Vagina (tissue), 2 donors: ENCODE results near the gene FARP2. TPM values are rescaled to one million over a fixed set of nuclear protein-coding genes. Genes with fewer than 3 reads are reported as not detected.
"Not testable (repeated sequence)": the region's sequence is repeated elsewhere in the genome, so short reads cannot be mapped to it uniquely, and the experiment has no call there.

Experiments used
- DNase-seq, 2 donors: peaks; one replicate each; pipeline ENCODE4 v3.0.0-alpha.2; 2017; ENCODE audit errors: extremely low spot score in 2 of 2
- H3K27ac ChIP-seq: fragments of 200-600 bp; sonication (generic); one replicate; pipeline ENCODE4 v1.5.1; 2019
- H3K27me3 ChIP-seq: fragments of 200-600 bp; sonication (generic); one replicate; pipeline ENCODE4 v1.5.1; 2019
- H3K36me3 ChIP-seq, 2 donors: fragments of 200-600 bp; sonication (generic); one replicate each; pipeline ENCODE4 v1.5.1; 2017 to 2019
- H3K4me1 ChIP-seq: fragments of 200-600 bp; sonication (generic); one replicate; pipeline ENCODE4 v1.5.1; 2019
- H3K4me3 ChIP-seq, 2 donors: fragments of 200-600 bp; sonication (generic); 1 replicate in 1 of 2; 2 replicates in 1 of 2; pipeline ENCODE4 v1.5.1; 2016 to 2019
- H3K9me3 ChIP-seq: fragments of 200-600 bp; sonication (generic); one replicate; pipeline ENCODE4 v1.5.1; 2019
- POLR2A ChIP-seq, 2 donors: fragments of 450-650 bp; IDR thresholded peaks; one replicate each; pipeline ENCODE4 v1.6.1; 2017; ENCODE audit warnings: antibody characterized with exemption in 2 of 2, mild to moderate bottlenecking in 2 of 2, moderate library complexity in 2 of 2
- POLR2AphosphoS5 ChIP-seq, 2 donors: sonication (generic); formaldehyde crosslinking; IDR thresholded peaks; one replicate each; pipeline ENCODE4 v1.9.0; 2017; ENCODE audit warnings: antibody characterized with exemption in 2 of 2, mild to moderate bottlenecking in 2 of 2, low read depth in 1 of 2; ENCODE audit not compliant: insufficient read depth in 1 of 2
- intact Hi-C: fragments of 100-400 bp; cut with DNase I; formaldehyde crosslinking; loops from one replicate; pipeline ENCODE4 v1.15.1; 2023
- total RNA-seq: library from RNA; depleted of rRNA; stranded (reverse); fragments of >200 nt; gene quantifications from one replicate; pipeline ENCODE4 v1.2.3, GENCODE V29; 2016
- TF ChIP-seq, protein P1 (sequence below), 3 experiments: fragments of 450-650 bp in 2 of 3; fragments of 200-600 bp in 1 of 3; sonication (generic) in 1 of 3; IDR thresholded peaks; one replicate each; pipeline ENCODE4 v1.5.1; 2017 to 2019; ENCODE audit warnings: antibody characterized with exemption in 3 of 3, mild to moderate bottlenecking in 2 of 3, moderate library complexity in 2 of 3

FARP2 gene
- total RNA-seq, 1 donor from 2014 or later, result 32.9 TPM

DNA sequence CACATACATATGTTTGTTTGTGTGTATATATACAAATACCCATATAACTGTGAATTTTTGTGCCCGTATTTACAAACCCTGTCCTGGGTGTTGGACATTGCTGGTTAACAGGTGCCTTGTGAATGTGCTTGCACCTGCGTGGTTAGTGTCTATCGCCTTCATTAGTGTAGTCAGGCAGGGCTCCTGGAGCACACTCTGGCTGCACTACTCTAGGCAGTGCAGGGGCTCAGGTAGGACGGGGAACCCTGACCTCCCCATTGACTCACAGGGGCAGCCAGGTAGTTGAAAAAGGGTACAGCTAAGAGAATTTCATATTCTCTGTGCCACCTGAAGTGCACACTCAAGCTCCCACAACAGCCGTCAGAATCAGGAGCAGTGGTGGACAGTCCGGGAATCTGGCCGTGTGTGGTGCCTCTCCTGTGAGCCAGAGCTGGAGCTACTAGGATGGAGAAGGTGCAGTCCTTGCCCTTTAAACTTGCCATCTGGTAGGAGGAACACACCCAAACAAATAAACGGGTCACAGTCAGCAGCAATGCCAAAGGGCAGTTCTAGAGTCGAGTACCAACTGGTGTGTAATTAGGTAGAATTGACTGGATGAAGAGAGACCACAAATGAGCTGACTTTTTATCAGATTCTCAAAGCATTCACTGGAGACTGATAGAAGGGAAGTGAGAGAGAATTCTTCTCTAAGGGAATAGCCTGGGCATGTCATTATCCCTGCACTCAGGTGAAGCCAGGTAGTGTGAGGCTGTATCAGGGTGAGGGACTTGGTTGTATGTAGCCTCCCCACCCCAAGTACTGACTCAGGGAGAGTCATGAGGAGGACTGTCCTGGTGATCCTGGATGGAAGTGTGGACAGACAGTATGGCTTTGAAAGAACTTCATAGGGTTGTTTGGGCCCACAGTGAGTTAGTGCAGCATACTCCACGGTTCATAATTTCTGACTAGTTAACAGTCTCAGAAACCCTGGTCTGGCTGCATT is 44.1 kb downstream of the FARP2 start:
- no peak for DNase-seq
- peaks cover 0 to 6% of the 10 kb centered on the region in 2 donors for H3K36me3 ChIP-seq
- H3K27me3 ChIP-seq, result no peaks in the 10 kb centered on the region
- TF ChIP-seq, protein P1, sequence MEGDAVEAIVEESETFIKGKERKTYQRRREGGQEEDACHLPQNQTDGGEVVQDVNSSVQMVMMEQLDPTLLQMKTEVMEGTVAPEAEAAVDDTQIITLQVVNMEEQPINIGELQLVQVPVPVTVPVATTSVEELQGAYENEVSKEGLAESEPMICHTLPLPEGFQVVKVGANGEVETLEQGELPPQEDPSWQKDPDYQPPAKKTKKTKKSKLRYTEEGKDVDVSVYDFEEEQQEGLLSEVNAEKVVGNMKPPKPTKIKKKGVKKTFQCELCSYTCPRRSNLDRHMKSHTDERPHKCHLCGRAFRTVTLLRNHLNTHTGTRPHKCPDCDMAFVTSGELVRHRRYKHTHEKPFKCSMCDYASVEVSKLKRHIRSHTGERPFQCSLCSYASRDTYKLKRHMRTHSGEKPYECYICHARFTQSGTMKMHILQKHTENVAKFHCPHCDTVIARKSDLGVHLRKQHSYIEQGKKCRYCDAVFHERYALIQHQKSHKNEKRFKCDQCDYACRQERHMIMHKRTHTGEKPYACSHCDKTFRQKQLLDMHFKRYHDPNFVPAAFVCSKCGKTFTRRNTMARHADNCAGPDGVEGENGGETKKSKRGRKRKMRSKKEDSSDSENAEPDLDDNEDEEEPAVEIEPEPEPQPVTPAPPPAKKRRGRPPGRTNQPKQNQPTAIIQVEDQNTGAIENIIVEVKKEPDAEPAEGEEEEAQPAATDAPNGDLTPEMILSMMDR (IDR thresholded peaks at IDR 0.05), result no peak
- TF ChIP-seq POLR2A (IDR thresholded peaks at IDR 0.05), result no peak
- H3K9me3 ChIP-seq, result no peaks in the 10 kb centered on the region
- no peak overlapping the region for H3K27ac ChIP-seq
- H3K4me3 ChIP-seq, result no peak overlapping the region
- intact Hi-C loops, result no loop called here
- no peaks in the 10 kb centered on the region for H3K4me1 ChIP-seq

DNA sequence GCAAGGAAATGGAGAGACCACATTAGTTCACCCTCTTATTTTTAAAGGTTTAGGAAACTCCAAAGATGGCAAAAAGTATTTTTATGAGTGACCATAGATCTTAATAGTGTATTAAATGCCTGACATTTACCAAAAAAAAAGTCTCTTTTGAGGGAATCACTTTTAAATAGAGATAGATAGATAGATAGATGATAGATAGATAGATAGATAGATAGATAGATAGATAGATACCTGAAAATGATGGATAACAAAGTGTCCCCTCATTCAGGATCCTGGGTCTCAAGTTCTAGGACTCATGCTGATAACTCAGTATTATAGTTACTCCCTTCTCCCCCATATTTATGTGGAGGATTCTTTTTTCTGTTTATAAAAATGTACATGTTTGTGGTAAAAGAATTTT is 52.8 kb downstream of the FARP2 start:
- Histone ChIP-seq H3K27me3 (no peaks in the 10 kb centered on the region), H3K27ac (no peak overlapping the region), H3K4me3 (no peak overlapping the region), H3K9me3 (no peaks in the 10 kb centered on the region), H3K4me1 (no peaks in the 10 kb centered on the region), H3K36me3 (peaks cover 0 to 40% of the 10 kb centered on the region in 2 donors)
- no peak for DNase-seq
- TF ChIP-seq POLR2AphosphoS5 (IDR thresholded peaks at IDR 0.05; ENCODE audit: insufficient read depth in 1 of 2, low read depth in 1 of 2) (no peak), POLR2A (IDR thresholded peaks at IDR 0.05) (no peak)
- TF ChIP-seq, protein P1 (IDR thresholded peaks at IDR 0.05), result no peak
- intact Hi-C loops, result no loop called here

DNA sequence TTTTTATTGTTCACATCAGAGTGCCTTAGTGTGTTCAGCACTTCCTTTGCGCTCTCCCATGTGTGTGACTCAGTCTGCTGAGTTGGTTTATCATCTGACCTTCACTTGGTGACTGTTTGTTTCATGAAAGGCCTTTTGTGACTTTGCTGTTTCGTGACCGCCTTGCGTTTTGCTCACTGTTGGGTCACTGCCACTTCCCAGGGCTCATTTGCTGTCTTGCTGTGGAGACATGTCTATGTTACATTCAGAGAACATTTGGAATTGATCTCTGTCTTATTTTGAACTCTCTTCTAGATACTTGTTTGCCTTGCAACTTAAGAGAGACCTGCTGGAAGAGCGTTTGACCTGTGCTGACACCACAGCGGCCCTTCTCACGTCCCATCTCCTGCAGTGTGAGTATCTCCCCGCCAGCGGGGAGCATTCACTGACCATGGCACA is 54.7 kb downstream of the FARP2 start:
- intact Hi-C loops, result no loop called here
- Histone ChIP-seq H3K27ac (no peak overlapping the region), H3K4me1 (no peaks in the 10 kb centered on the region), H3K9me3 (no peaks in the 10 kb centered on the region), H3K4me3 (no peak overlapping the region), H3K27me3 (no peaks in the 10 kb centered on the region), H3K36me3 (peaks cover 0 to 48% of the 10 kb centered on the region in 2 donors)
- TF ChIP-seq, protein P1 (IDR thresholded peaks at IDR 0.05), result no peak
- TF ChIP-seq POLR2AphosphoS5 (IDR thresholded peaks at IDR 0.05; ENCODE audit: insufficient read depth in 1 of 2, low read depth in 1 of 2), result no peak
- TF ChIP-seq POLR2A (IDR thresholded peaks at IDR 0.05), result no peak
- no peak for DNase-seq

DNA sequence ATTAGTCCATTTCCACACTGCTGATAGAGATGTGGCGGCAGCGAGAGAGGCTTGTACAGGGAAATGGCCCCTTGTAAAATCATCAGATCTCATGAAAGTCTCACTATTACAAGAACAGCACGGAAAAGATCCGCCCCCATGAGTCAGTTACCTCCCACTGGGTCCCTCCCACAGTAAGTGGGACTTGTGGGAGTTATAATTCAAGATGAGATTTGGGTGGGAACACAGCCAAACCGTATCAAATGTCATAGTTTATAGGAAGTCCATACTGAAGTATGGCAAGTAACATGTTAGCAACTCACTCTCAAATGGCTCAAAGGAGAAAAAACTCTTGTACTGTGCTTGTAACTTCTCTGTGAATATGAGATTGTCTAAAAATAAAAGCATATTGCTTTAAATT is 56.1 kb downstream of the FARP2 start:
- Histone ChIP-seq H3K27ac (no peak overlapping the region), H3K4me3 (no peak overlapping the region), H3K36me3 (peaks cover 0 to 57% of the 10 kb centered on the region in 2 donors), H3K4me1 (no peaks in the 10 kb centered on the region), H3K27me3 (no peaks in the 10 kb centered on the region), H3K9me3 (no peaks in the 10 kb centered on the region)
- no peak for DNase-seq
- intact Hi-C loops, result no loop called here
- TF ChIP-seq, protein P1 (IDR thresholded peaks at IDR 0.05), result no peak
- TF ChIP-seq POLR2AphosphoS5 (IDR thresholded peaks at IDR 0.05; ENCODE audit: insufficient read depth in 1 of 2, low read depth in 1 of 2), result no peak

DNA sequence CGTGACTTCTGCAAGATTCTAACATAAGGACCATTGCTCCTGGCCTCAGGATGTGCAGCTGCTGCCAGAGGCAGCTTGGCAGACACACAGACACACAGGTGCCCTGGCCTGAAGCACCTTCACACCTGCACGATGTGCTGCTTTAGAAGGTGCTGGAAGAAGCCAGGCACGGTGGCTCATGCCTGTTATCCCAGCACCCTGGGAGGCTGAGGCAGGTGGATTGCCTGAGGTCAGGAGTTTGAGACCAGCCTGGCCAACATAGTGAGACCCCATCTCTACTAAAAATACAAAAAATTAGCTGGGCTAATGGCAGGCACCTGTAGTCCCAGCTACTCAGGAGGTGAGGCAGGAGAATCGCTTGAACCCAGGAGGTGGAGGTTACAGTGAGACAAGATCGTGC is 57.4 kb downstream of the FARP2 start:
- H3K36me3 ChIP-seq, result peaks cover 0 to 68% of the 10 kb centered on the region in 2 donors

More for the DNA sequence above, 57.4 kb downstream of the FARP2 start:
- DNase-seq, intact Hi-C loops, H3K27ac ChIP-seq, H3K4me3 ChIP-seq, H3K4me1 ChIP-seq, H3K27me3 ChIP-seq, H3K9me3 ChIP-seq: not testable (repeated sequence)
